Endothelial cell of umbilical vein (primary cell): ENCODE data around the gene SEC16B. TPM values are rescaled to one million over a fixed set of nuclear protein-coding genes. Genes with fewer than 3 reads are reported as not detected.

ENCODE experiments used
- BruUV-seq: library from RNA; stranded (reverse); fragments of 400-500 nt; replicated peaks from 2 replicates; lab custom pipeline; 2021; lab: Mats Ljungman, UMichigan
- CTCF ChIA-PET: fragments of 300-600, 350-600 bp; sonication (Branson Sonifier 250); formaldehyde crosslinking; loops from one replicate; lab custom pipeline; 2021; ENCODE audit warnings: antibody characterized with exemption, inconsistent platforms; lab: Charles Lee
- POLR2A ChIA-PET: fragments of 300-600, 350-600 bp; sonication (Branson Sonifier 250); formaldehyde crosslinking; loops from one replicate; lab custom pipeline; 2021; ENCODE audit warnings: antibody characterized with exemption, inconsistent platforms; lab: Charles Lee
- DNase-seq: peaks from one replicate; pipeline ENCODE4 v3.0.0-alpha.2; 2011; ENCODE audit warnings: low read depth, low spot score
- FAIRE-seq: peaks from 2 replicates; lab custom pipeline; 2011; peaks lifted over from hg19 to GRCh38; lab: Jason Lieb, UNC
- H2AFZ ChIP-seq: 2 replicates; pipeline ENCODE4 v1.6.0; 2012; ENCODE audit warnings: low read depth, low read length, control low read depth, inconsistent platforms
- H3K27ac ChIP-seq: 2 replicates; pipeline ENCODE4 v1.5.1; 2011; ENCODE audit warnings: low read depth, mild to moderate bottlenecking, control low read depth, low read length, moderate library complexity; ENCODE audit not compliant: insufficient read depth
- H3K27me3 ChIP-seq, 2 experiments: 2 replicates each; pipeline versions ENCODE4 v1.6.0 to v1.6.1; 2011; ENCODE audit warnings: low read length in 2 of 2, mixed read lengths in 1 of 2; ENCODE audit not compliant: control insufficient read depth in 2 of 2, insufficient read depth in 2 of 2
- H3K36me3 ChIP-seq, 2 experiments: 2 replicates in 1 of 2; 3 replicates in 1 of 2; pipeline ENCODE4 v1.5.1; 2011; ENCODE audit warnings: low read length in 2 of 2, mild to moderate bottlenecking in 1 of 2, moderate library complexity in 1 of 2; ENCODE audit not compliant: control insufficient read depth in 2 of 2, insufficient read depth in 2 of 2; ENCODE audit errors: extremely low read depth in 1 of 2
- H3K4me1 ChIP-seq: 3 replicates; pipeline ENCODE4 v1.5.1; 2011; ENCODE audit warnings: mild to moderate bottlenecking, low read length; ENCODE audit not compliant: control insufficient read depth, insufficient read depth; ENCODE audit errors: extremely low read depth
- H3K4me2 ChIP-seq: 2 replicates; pipeline ENCODE4 v1.6.1; 2011; ENCODE audit warnings: low read length, control low read depth, mixed read lengths; ENCODE audit not compliant: insufficient read depth
- H3K4me3 ChIP-seq, 3 experiments: fragments of 200-600 bp in 1 of 3; sonication (generic), shearing (Covaris generic) in 1 of 3; replicated peaks in 1 of 3; 2 replicates each; pipeline ENCODE4 v1.5.1; 2011 to 2016; ENCODE audit warnings: control low read depth in 3 of 3, low read length in 3 of 3, mild to moderate bottlenecking in 2 of 3, inconsistent platforms in 1 of 3, low read depth in 1 of 3, moderate library complexity in 1 of 3; ENCODE audit not compliant: insufficient read depth in 1 of 3
- H3K79me2 ChIP-seq: 2 replicates; pipeline ENCODE4 v1.6.0; 2012; ENCODE audit warnings: low read length, inconsistent platforms; ENCODE audit not compliant: control insufficient read depth, insufficient read depth
- H3K9ac ChIP-seq: replicated peaks from 2 replicates; pipeline ENCODE3; 2011; ENCODE audit warnings: low read length, control low read depth; ENCODE audit not compliant: insufficient read depth; ENCODE audit errors: extremely low read depth
- H3K9me1 ChIP-seq: replicated peaks from 3 replicates; pipeline ENCODE4 v1.6.0; 2011; ENCODE audit warnings: mild to moderate bottlenecking, low read length; ENCODE audit not compliant: control insufficient read depth, insufficient read depth; ENCODE audit errors: extremely low read depth
- H3K9me3 ChIP-seq: replicated peaks from 2 replicates; pipeline ENCODE4 v1.5.1; 2012; ENCODE audit warnings: low read length, inconsistent platforms; ENCODE audit not compliant: control insufficient read depth, insufficient read depth
- H4K20me1 ChIP-seq: replicated peaks from 2 replicates; pipeline ENCODE3; 2011; ENCODE audit warnings: mild to moderate bottlenecking, low read length; ENCODE audit not compliant: control insufficient read depth, insufficient read depth; ENCODE audit errors: extremely low read depth
- CTCF ChIP-seq, 2 donors: IDR thresholded peaks; 1 replicate in 1 of 2; 2 replicates in 1 of 2; pipeline ENCODE4 v1.5.1; 2011; ENCODE audit warnings: low read length in 2 of 2, mild to moderate bottlenecking in 2 of 2, moderate library complexity in 2 of 2, control low read depth in 1 of 2, inconsistent platforms in 1 of 2, low read depth in 1 of 2; ENCODE audit not compliant: insufficient read depth in 1 of 2; ENCODE audit errors: extremely low read depth in 1 of 2
- EZH2 ChIP-seq: IDR thresholded peaks from 2 replicates; pipeline ENCODE4 v1.6.1; 2012; ENCODE audit warnings: borderline replicate concordance, low read depth, mild to moderate bottlenecking, moderate library complexity, low read length, inconsistent platforms; ENCODE audit not compliant: severe bottlenecking
- FOS ChIP-seq: IDR thresholded peaks from 2 replicates; pipeline ENCODE4 v1.6.1; 2011; ENCODE audit warnings: mild to moderate bottlenecking, low read length, moderate library complexity, borderline replicate concordance; ENCODE audit not compliant: insufficient read depth
- JUN ChIP-seq: IDR thresholded peaks from 2 replicates; pipeline ENCODE4 v1.6.1; 2011; ENCODE audit warnings: borderline replicate concordance, low read depth; ENCODE audit not compliant: insufficient read length, insufficient read depth
- MAX ChIP-seq: IDR thresholded peaks from 2 replicates; pipeline ENCODE4 v1.6.1; 2011; ENCODE audit not compliant: insufficient read depth, insufficient read length
- MYC ChIP-seq: IDR thresholded peaks from one replicate; pipeline ENCODE4 v1.6.1; 2011; ENCODE audit warnings: mild to moderate bottlenecking, low read depth, low read length
- POLR2A ChIP-seq: IDR thresholded peaks from 2 replicates; pipeline ENCODE4 v1.6.1; 2012; ENCODE audit warnings: low read depth, mild to moderate bottlenecking, control low read depth, low read length
- POLR2AphosphoS5 ChIP-seq: IDR thresholded peaks from 2 replicates; pipeline ENCODE4 v1.6.1; 2012; ENCODE audit warnings: low read depth, mild to moderate bottlenecking, control low read depth, low read length, moderate library complexity; ENCODE audit not compliant: insufficient read depth
- dilution Hi-C: fragments of 300-500 bp; cut with MboI; formaldehyde crosslinking; loops from one replicate; pipeline ENCODE4 v1.15.0; 2019; ENCODE audit warnings: low sequenced_read_pairs; ENCODE audit not compliant: extremely low pct_ligation_motif_present
- intact Hi-C: fragments of 100-400 bp; cut with micrococcal nuclease; formaldehyde crosslinking; loops from one replicate; pipeline ENCODE4 v1.10.0; 2022
- polyA plus RNA-seq, 4 experiments: library from polyadenylated mRNA; depleted of rRNA in 3 of 4; stranded (reverse) in 3 of 4; unstranded in 1 of 4; fragments of >200 nt; gene quantifications; 2 replicates each; pipeline versions ENCODE4 v1.2.1 to v1.2.3, GENCODE V29; 2011 to 2012; ENCODE audit warnings: missing spikeins in 1 of 4
- total RNA-seq: library from RNA; stranded (reverse); gene quantifications from 2 replicates; pipeline ENCODE4 v1.2.3, GENCODE V29; 2021

Gene SEC16B
- total and polyA plus RNA-seq, 2 donors (not counting 3 experiments of a cell fraction or from before 2014, with no cell fraction given) = 0.44 to 0.58 TPM

- Histone ChIP-seq H2AFZ (no peak overlapping the region), H3K27me3 (no peaks in the 10 kb centered on the region), H3K4me2 (no peak overlapping the region), H3K79me2 (no peaks in the 10 kb centered on the region), H3K4me1 (no peaks in the 10 kb centered on the region), H3K9me1 (no peaks in the 10 kb centered on the region), H4K20me1 (no peaks in the 10 kb centered on the region), H3K9ac (no peak overlapping the region), H3K27ac (no peak overlapping the region), H3K9me3 (no peaks in the 10 kb centered on the region), H3K4me3 (no peak overlapping the region), H3K36me3 (no peaks in the 10 kb centered on the region)
- no peak for TF ChIP-seq MAX
- no peak for TF ChIP-seq EZH2
- TF ChIP-seq FOS = no peak
- no peak for TF ChIP-seq CTCF (IDR thresholded peaks at IDR 0.05; ENCODE audit: extremely low read depth in 1 of 2, insufficient read depth in 1 of 2, low read depth in 1 of 2, low read length in 2 of 2)
- TF ChIP-seq POLR2A = no peak
- no peak for TF ChIP-seq POLR2AphosphoS5
- TF ChIP-seq JUN = no peak
- no peak for TF ChIP-seq MYC
- BruUV-seq = no TSS peak
- intact Hi-C loops (no loop called here), dilution Hi-C loops (no loop called here)
- ChIA-PET CTCF (interaction anchor here (1.0 kb wide), 2 partner anchors 9 to 347 kb away, joined by 3 read pairs; no protein-coding TSS in a partner anchor), POLR2A (no interaction called here)
- DNase-seq (no peak), FAIRE-seq (no peak)
Observed at GRCh38 chr1:177952691-177953090, 17.2 kb downstream of the SEC16B start.
